Activated B cell treated with CpG ODN at 0.5 μM for 24 hours (primary cell): ENCODE measurements around the gene WDR17. TPM values are rescaled to one million over a fixed set of nuclear protein-coding genes. Genes with fewer than 3 reads are reported as not detected.
A peak's percentile ranks its signal among the peaks of the same experiment; 100 is the strongest.

Source experiments
- ATAC-seq: fragments of 200-7000 bp; cut with Tn5 transposase; one replicate; pipeline ENCODE4 v1.10.0; 2021; ENCODE audit warnings: low read depth, mild to moderate bottlenecking, moderate library complexity
- CTCF ChIA-PET: fragments of 350-600 bp; sonication (Branson Sonifier 250); formaldehyde crosslinking; loops from one replicate; lab custom pipeline; 2021; ENCODE audit warnings: antibody characterized with exemption; lab: Charles Lee
- POLR2A ChIA-PET: fragments of 350-600 bp; sonication (Branson Sonifier 250); formaldehyde crosslinking; loops from one replicate; lab custom pipeline; 2021; ENCODE audit warnings: antibody characterized with exemption; lab: Charles Lee
- DNase-seq: peaks from one replicate; pipeline ENCODE4 v3.0.0; 2022
- H3K27ac Mint-ChIP-seq: one replicate; pipeline ENCODE4 v1.8.0; 2020; ENCODE audit warnings: mixed read lengths
- H3K27me3 Mint-ChIP-seq: one replicate; pipeline ENCODE4 v1.8.0; 2021; ENCODE audit warnings: mixed read lengths
- H3K36me3 Mint-ChIP-seq: one replicate; pipeline ENCODE4 v1.8.0; 2021; ENCODE audit warnings: low read depth, mixed read lengths
- H3K4me1 Mint-ChIP-seq: one replicate; pipeline ENCODE4 v1.8.0; 2021; ENCODE audit warnings: mixed read lengths
- H3K4me3 Mint-ChIP-seq: one replicate; pipeline ENCODE4 v1.8.0; 2020; ENCODE audit warnings: mild to moderate bottlenecking, mixed read lengths
- H3K9me3 Mint-ChIP-seq: one replicate; pipeline ENCODE4 v1.8.0; 2020; ENCODE audit warnings: mixed read lengths
- intact Hi-C: fragments of 100-400 bp; cut with micrococcal nuclease; formaldehyde crosslinking; loops from one replicate; pipeline ENCODE4 v1.15.1; 2024
- total RNA-seq: library from RNA; stranded (reverse); gene quantifications from 2 replicates; pipeline ENCODE4 v1.2.3, GENCODE V29; 2022
- TF ChIP-seq, protein P1 (sequence below): fragments of 200-600 bp; IDR thresholded peaks from one replicate; pipeline ENCODE4 v1.8.0; 2022; ENCODE audit warnings: antibody characterized with exemption, mild to moderate bottlenecking

The WDR17 gene
- total RNA-seq, 1 donor from 2014 or later, result 6.2 TPM

DNA sequence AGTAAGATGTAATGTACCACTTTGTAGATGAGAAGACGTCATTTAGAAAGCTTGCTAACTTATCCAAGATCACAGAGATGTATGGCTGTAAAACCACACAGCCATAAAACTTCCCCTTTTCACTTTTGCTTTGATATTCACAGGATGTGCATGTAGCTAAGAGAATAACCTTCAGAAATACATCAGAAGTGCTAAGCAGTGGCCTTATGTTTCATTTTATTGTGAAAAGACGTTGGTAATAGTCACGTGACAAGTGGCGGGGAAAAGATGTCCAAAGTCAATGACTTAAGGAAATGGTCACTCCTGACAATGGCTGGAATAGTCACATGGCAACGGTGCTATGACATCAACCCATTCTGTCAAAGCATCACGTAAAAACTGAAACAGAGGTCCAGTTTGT lies 12.9 kb upstream of the WDR17 start:
- TF ChIP-seq, protein P1, sequence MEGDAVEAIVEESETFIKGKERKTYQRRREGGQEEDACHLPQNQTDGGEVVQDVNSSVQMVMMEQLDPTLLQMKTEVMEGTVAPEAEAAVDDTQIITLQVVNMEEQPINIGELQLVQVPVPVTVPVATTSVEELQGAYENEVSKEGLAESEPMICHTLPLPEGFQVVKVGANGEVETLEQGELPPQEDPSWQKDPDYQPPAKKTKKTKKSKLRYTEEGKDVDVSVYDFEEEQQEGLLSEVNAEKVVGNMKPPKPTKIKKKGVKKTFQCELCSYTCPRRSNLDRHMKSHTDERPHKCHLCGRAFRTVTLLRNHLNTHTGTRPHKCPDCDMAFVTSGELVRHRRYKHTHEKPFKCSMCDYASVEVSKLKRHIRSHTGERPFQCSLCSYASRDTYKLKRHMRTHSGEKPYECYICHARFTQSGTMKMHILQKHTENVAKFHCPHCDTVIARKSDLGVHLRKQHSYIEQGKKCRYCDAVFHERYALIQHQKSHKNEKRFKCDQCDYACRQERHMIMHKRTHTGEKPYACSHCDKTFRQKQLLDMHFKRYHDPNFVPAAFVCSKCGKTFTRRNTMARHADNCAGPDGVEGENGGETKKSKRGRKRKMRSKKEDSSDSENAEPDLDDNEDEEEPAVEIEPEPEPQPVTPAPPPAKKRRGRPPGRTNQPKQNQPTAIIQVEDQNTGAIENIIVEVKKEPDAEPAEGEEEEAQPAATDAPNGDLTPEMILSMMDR, result no peak
- H3K4me3 Mint-ChIP-seq, result peak overlapping the region; percentile 21
- intact Hi-C loops, result loop anchor here (1.0 to 5.0 kb wide), 3 partner anchors 13 to 270 kb away; partner anchors contain the start of gene WDR17
- no peaks in the 10 kb centered on the region for H3K36me3 Mint-ChIP-seq
- ATAC-seq (peak; percentile 84), DNase-seq (no peak)
- no peaks in the 10 kb centered on the region for H3K27me3 Mint-ChIP-seq
- no peaks in the 10 kb centered on the region for H3K9me3 Mint-ChIP-seq
- CTCF ChIA-PET, result interaction anchor here (1.2 to 1.4 kb wide), 2 partner anchors 70 to 102 kb away, joined by 3 read pairs; no protein-coding TSS in a partner anchor
- POLR2A ChIA-PET, result interaction anchor here (0.6 to 1.0 kb wide), 2 partner anchors 13 to 178 kb away, joined by 3 read pairs; partner anchors contain the start of gene WDR17
- H3K27ac Mint-ChIP-seq, result peak overlapping the region; percentile 61
- H3K4me1 Mint-ChIP-seq, result peaks cover 10% of the 10 kb centered on the region

DNA sequence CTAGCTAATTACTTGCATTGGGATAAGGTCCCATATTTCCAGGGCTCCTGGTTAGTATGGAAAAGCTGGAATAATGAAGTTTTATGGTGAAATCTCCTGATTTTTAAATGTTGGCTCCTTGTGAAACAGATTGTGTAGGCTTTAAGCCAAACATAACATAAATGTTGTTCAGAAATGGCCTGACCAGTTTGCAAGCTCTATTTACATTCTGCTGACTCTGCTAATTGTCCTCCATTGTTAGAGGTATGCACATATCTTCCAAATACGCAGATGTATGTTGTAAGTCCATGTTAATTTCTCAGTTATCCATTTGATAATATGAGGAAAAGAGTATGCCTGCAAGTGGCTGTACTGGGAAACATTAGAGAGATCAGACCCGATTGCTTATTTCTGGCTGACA lies 11.9 kb upstream of the WDR17 start:
- no peaks in the 10 kb centered on the region for H3K36me3 Mint-ChIP-seq
- intact Hi-C loops, result loop anchor here (2.0 to 5.0 kb wide), 3 partner anchors 99 to 269 kb away; no protein-coding TSS in a partner anchor
- no peaks in the 10 kb centered on the region for H3K27me3 Mint-ChIP-seq
- DNase-seq (no peak), ATAC-seq (no peak)
- ChIA-PET POLR2A (no interaction called here), CTCF (interaction anchor here (0.7 to 1.8 kb wide), 3 partner anchors 18 to 102 kb away, joined by 3 to 7 read pairs (median 4); no protein-coding TSS in a partner anchor)
- TF ChIP-seq, protein P1, result no peak
- no peaks in the 10 kb centered on the region for H3K9me3 Mint-ChIP-seq
- no peak overlapping the region for H3K4me3 Mint-ChIP-seq
- H3K27ac Mint-ChIP-seq, result no peak overlapping the region
- H3K4me1 Mint-ChIP-seq, result peaks cover 10% of the 10 kb centered on the region

DNA sequence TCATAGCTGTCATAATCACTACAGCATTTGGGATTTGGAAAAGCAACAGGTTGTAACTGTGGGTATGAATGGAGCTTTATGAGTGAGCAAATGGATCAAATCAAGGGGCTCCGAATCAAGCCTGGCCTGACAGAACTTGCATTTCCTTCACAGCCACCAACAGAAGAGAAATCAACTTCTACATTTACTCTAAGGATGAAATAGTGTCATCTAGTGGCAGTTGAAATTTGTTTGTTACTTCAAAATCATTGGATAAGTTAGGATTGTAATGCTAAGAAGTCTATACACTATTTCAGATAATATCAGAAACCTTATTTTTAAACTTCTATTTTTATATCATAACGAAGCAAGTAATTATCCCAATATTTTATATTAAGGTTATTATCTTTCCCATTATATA lies 10.7 kb upstream of the WDR17 start:
- no peak overlapping the region for H3K4me3 Mint-ChIP-seq
- intact Hi-C loops, result loop anchor here (2.0 to 5.0 kb wide), 3 partner anchors 100 to 267 kb away; no protein-coding TSS in a partner anchor
- peaks cover 10% of the 10 kb centered on the region for H3K4me1 Mint-ChIP-seq
- DNase-seq (no peak), ATAC-seq (no peak)
- POLR2A ChIA-PET, result no interaction called here
- CTCF ChIA-PET, result interaction anchor here (1.0 to 1.8 kb wide), 5 partner anchors 20 to 286 kb away, joined by 3 to 7 read pairs (median 4); no protein-coding TSS in a partner anchor
- H3K27me3 Mint-ChIP-seq, result no peaks in the 10 kb centered on the region
- TF ChIP-seq, protein P1, result no peak
- no peaks in the 10 kb centered on the region for H3K9me3 Mint-ChIP-seq
- H3K27ac Mint-ChIP-seq, result no peak overlapping the region
- no peaks in the 10 kb centered on the region for H3K36me3 Mint-ChIP-seq

DNA sequence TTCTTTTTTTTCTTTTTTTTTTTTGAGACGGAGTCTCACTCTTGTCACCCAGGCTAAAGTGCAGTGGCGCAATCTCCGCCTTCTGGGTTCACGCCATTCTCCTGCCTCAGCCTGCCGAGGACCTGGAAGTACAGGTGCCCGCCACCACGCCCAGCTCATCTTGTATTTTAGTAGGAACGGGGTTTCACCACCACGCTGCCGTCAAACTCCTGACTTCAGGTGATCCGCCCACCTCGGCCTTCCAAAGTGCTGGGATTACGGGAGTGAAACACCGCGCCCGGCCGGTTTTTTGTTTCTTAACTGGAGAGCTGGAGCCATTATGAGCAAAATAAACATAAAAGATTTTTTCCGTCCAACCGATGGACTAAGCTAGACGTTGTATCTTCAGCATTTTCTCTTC lies 1.9 kb upstream of the WDR17 start:
- POLR2A ChIA-PET, result no interaction called here
- Mint-ChIP-seq H3K27ac (no peak overlapping the region), H3K27me3 (peaks cover 3% of the 10 kb centered on the region), H3K36me3 (peaks cover 2% of the 10 kb centered on the region), H3K4me1 (peaks cover 11% of the 10 kb centered on the region), H3K4me3 (no peak overlapping the region), H3K9me3 (no peaks in the 10 kb centered on the region)
- TF ChIP-seq, protein P1, result no peak
- intact Hi-C loops, result no loop called here
- CTCF ChIA-PET, result no interaction called here
- ATAC-seq, result no peak
- DNase-seq, result no peak

DNA sequence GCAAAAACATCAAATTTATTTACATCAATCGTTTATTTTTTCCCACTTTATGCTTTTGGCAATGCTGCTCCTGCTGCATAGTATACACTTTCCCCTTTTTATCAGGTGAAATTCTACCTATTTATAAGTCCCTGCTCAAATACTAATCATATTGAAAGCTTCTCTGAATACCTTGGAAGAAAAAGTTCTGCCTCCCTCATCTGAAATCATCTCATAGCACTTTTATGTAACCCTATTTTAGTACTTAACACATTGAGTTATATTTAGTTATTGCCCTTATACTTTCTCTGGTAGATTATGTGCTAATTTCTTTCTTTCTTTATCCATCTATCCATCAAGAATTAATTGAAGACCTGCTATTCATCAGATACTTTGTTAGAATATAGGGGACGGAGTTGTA lies 1.1 kb upstream of the WDR17 start:
- ChIA-PET CTCF (no interaction called here), POLR2A (no interaction called here)
- Mint-ChIP-seq H3K9me3 (no peaks in the 10 kb centered on the region), H3K4me3 (peak overlapping the region; percentile 7), H3K27ac (no peak overlapping the region), H3K4me1 (peaks cover 11% of the 10 kb centered on the region), H3K27me3 (peaks cover 3% of the 10 kb centered on the region), H3K36me3 (peaks cover 2% of the 10 kb centered on the region)
- no peak for ATAC-seq
- TF ChIP-seq, protein P1, result no peak
- DNase-seq, result no peak
- intact Hi-C loops, result no loop called here
